Activated T-helper 2 cell treated with anti-CD3 and anti-CD28 coated beads, Interferon-gamma antibody, Interleukin-2, Interleukin-4, amounts not matched to agents 10 μg/mL and 5 μg/mL and 100 μg/mL, durations not matched to agents 14 hours and 24 hours and 36 hours (primary cell): ENCODE measurements around the gene PEF1. TPM values are rescaled to one million over a fixed set of nuclear protein-coding genes. Genes with fewer than 3 reads are reported as not detected.

Source experiments
- DNase-seq: peaks from one replicate; pipeline ENCODE4 v3.0.0; 2021; ENCODE audit warnings: low spot score
- H3K27ac Mint-ChIP-seq: one replicate; pipeline ENCODE4 v1.8.0; 2021; ENCODE audit warnings: mixed read lengths
- H3K27me3 Mint-ChIP-seq: one replicate; pipeline ENCODE4 v1.8.0; 2021; ENCODE audit warnings: low read depth, mixed read lengths
- H3K36me3 Mint-ChIP-seq: one replicate; pipeline ENCODE4 v1.8.0; 2021; ENCODE audit warnings: low read depth, mixed read lengths
- H3K4me1 Mint-ChIP-seq: one replicate; pipeline ENCODE4 v1.8.0; 2021; ENCODE audit warnings: low read depth, mixed read lengths
- H3K4me3 Mint-ChIP-seq: one replicate; pipeline ENCODE4 v1.8.0; 2021; ENCODE audit warnings: low read depth, mild to moderate bottlenecking, moderate library complexity, mixed read lengths
- H3K9me3 Mint-ChIP-seq: one replicate; pipeline ENCODE4 v1.8.0; 2021; ENCODE audit warnings: mixed read lengths
- intact Hi-C: fragments of 100-400 bp; cut with micrococcal nuclease; formaldehyde crosslinking; loops from one replicate; pipeline ENCODE4 v1.15.1; 2023
- total RNA-seq: library from RNA; stranded (reverse); gene quantifications from 2 replicates; pipeline ENCODE4 v1.2.3, GENCODE V29; 2022

The PEF1 gene
- total RNA-seq, 1 donor from 2014 or later = 56.5 TPM

- Mint-ChIP-seq H3K4me1 (peaks cover 15% of the 10 kb centered on the region), H3K36me3 (no peaks in the 10 kb centered on the region), H3K9me3 (no peaks in the 10 kb centered on the region), H3K27me3 (no peaks in the 10 kb centered on the region), H3K4me3 (no peak overlapping the region), H3K27ac (no peak overlapping the region)
- intact Hi-C loops = loop anchor here (10.0 kb wide), 2 partner anchors 117 to 427 kb away; partner anchors contain the start of genes ADGRB2 and TMEM39B
- DNase-seq = no peak
Observed at GRCh38 chr1:31648190-31648589, 3.5 kb upstream of the PEF1 start.

- Mint-ChIP-seq H3K4me1 (peaks cover 15% of the 10 kb centered on the region), H3K9me3 (no peaks in the 10 kb centered on the region), H3K4me3 (peak overlapping the region; percentile 96), H3K27me3 (no peaks in the 10 kb centered on the region), H3K27ac (no peak overlapping the region), H3K36me3 (no peaks in the 10 kb centered on the region)
- intact Hi-C loops = loop anchor here (10.0 kb wide), 2 partner anchors 118 to 428 kb away; partner anchors contain the start of genes ADGRB2 and TMEM39B
- no peak for DNase-seq
Observed at GRCh38 chr1:31647106-31647505, 2.4 kb upstream of the PEF1 start.

GRCh38 chr1:31646259-31646960, 1.7 kb upstream of the PEF1 start:
- Mint-ChIP-seq H3K27ac (no peak overlapping the region), H3K27me3 (no peaks in the 10 kb centered on the region), H3K4me1 (peaks cover 15% of the 10 kb centered on the region), H3K9me3 (no peaks in the 10 kb centered on the region), H3K36me3 (no peaks in the 10 kb centered on the region), H3K4me3 (peak overlapping the region; percentile 96)
- intact Hi-C loops = loop anchor here (10.0 kb wide), 2 partner anchors 118 to 428 kb away; partner anchors contain the start of genes ADGRB2 and TMEM39B
- no peak for DNase-seq

- Mint-ChIP-seq H3K27ac (peak overlapping the region; percentile 100), H3K4me1 (peaks cover 15% of the 10 kb centered on the region), H3K4me3 (peak overlapping the region; percentile 96), H3K9me3 (no peaks in the 10 kb centered on the region), H3K36me3 (no peaks in the 10 kb centered on the region), H3K27me3 (no peaks in the 10 kb centered on the region)
- DNase-seq = no peak
- intact Hi-C loops = loop anchor here (10.0 kb wide), 2 partner anchors 120 to 430 kb away; partner anchors contain the start of genes ADGRB2 and TMEM39B
Observed at GRCh38 chr1:31645274-31645568, 545 bp upstream of the PEF1 start.

GRCh38 chr1:31643976-31644559, 608 bp downstream of the PEF1 start:
- Mint-ChIP-seq H3K27me3 (no peaks in the 10 kb centered on the region), H3K4me1 (peaks cover 15% of the 10 kb centered on the region), H3K36me3 (no peaks in the 10 kb centered on the region), H3K27ac (peak overlapping the region; percentile 100), H3K9me3 (no peaks in the 10 kb centered on the region), H3K4me3 (peak overlapping the region; percentile 96)
- intact Hi-C loops = loop anchor here (10.0 kb wide), 2 partner anchors 121 to 431 kb away; partner anchors contain the start of genes ADGRB2 and TMEM39B
- DNase-seq = no peak

GRCh38 chr1:31642897-31643296, 1.8 kb downstream of the PEF1 start:
- intact Hi-C loops = loop anchor here (10.0 kb wide), 2 partner anchors 122 to 432 kb away; partner anchors contain the start of genes ADGRB2 and TMEM39B
- peaks cover 20% of the 10 kb centered on the region for H3K4me1 Mint-ChIP-seq
- DNase-seq = no peak
- no peak overlapping the region for H3K4me3 Mint-ChIP-seq
- no peak overlapping the region for H3K27ac Mint-ChIP-seq
- no peaks in the 10 kb centered on the region for H3K9me3 Mint-ChIP-seq
- H3K27me3 Mint-ChIP-seq = no peaks in the 10 kb centered on the region
- H3K36me3 Mint-ChIP-seq = peaks cover 3% of the 10 kb centered on the region

GRCh38 chr1:31642366-31642765, 2.3 kb downstream of the PEF1 start:
- Mint-ChIP-seq H3K4me3 (no peak overlapping the region), H3K27ac (no peak overlapping the region), H3K36me3 (peaks cover 3% of the 10 kb centered on the region), H3K4me1 (peaks cover 21% of the 10 kb centered on the region), H3K9me3 (no peaks in the 10 kb centered on the region), H3K27me3 (no peaks in the 10 kb centered on the region)
- no peak for DNase-seq
- intact Hi-C loops = loop anchor here (10.0 kb wide), 2 partner anchors 122 to 432 kb away; partner anchors contain the start of genes ADGRB2 and TMEM39B

- H3K27me3 Mint-ChIP-seq = no peaks in the 10 kb centered on the region
- H3K36me3 Mint-ChIP-seq = peaks cover 3% of the 10 kb centered on the region
- peaks cover 18% of the 10 kb centered on the region for H3K4me1 Mint-ChIP-seq
- intact Hi-C loops = loop anchor here (10.0 kb wide), 2 partner anchors 124 to 434 kb away; partner anchors contain the start of genes ADGRB2 and TMEM39B
- H3K27ac Mint-ChIP-seq = no peak overlapping the region
- no peak for DNase-seq
- H3K9me3 Mint-ChIP-seq = no peaks in the 10 kb centered on the region
- no peak overlapping the region for H3K4me3 Mint-ChIP-seq
Observed at GRCh38 chr1:31640964-31641363, 3.7 kb downstream of the PEF1 start.

GRCh38 chr1:31640179-31640578, 4.5 kb downstream of the PEF1 start:
- Mint-ChIP-seq H3K27ac (no peak overlapping the region), H3K4me1 (peaks cover 13% of the 10 kb centered on the region), H3K27me3 (no peaks in the 10 kb centered on the region), H3K9me3 (no peaks in the 10 kb centered on the region), H3K4me3 (no peak overlapping the region), H3K36me3 (peaks cover 3% of the 10 kb centered on the region)
- intact Hi-C loops = loop anchor here (10.0 kb wide), 2 partner anchors 125 to 435 kb away; partner anchors contain the start of genes ADGRB2 and TMEM39B
- no peak for DNase-seq

- intact Hi-C loops = no loop called here
- H3K27ac Mint-ChIP-seq = no peak overlapping the region
- H3K36me3 Mint-ChIP-seq = peaks cover 7% of the 10 kb centered on the region
- DNase-seq = no peak
- H3K4me1 Mint-ChIP-seq = peaks cover 9% of the 10 kb centered on the region
- no peak overlapping the region for H3K4me3 Mint-ChIP-seq
- H3K27me3 Mint-ChIP-seq = no peaks in the 10 kb centered on the region
- H3K9me3 Mint-ChIP-seq = no peaks in the 10 kb centered on the region
Observed at GRCh38 chr1:31639543-31639942, 5.1 kb downstream of the PEF1 start.

- Mint-ChIP-seq H3K27me3 (no peaks in the 10 kb centered on the region), H3K27ac (no peak overlapping the region), H3K4me1 (peaks cover 7% of the 10 kb centered on the region), H3K9me3 (no peaks in the 10 kb centered on the region), H3K36me3 (peaks cover 8% of the 10 kb centered on the region), H3K4me3 (no peak overlapping the region)
- intact Hi-C loops = no loop called here
- no peak for DNase-seq
Observed at GRCh38 chr1:31637915-31638673, 6.6 kb downstream of the PEF1 start.

GRCh38 chr1:31633117-31633516, 11.6 kb downstream of the PEF1 start:
- DNase-seq = peak; percentile 18
- Mint-ChIP-seq H3K36me3 (peaks cover 31% of the 10 kb centered on the region), H3K27ac (no peak overlapping the region), H3K27me3 (no peaks in the 10 kb centered on the region), H3K9me3 (no peaks in the 10 kb centered on the region), H3K4me1 (peaks cover 2% of the 10 kb centered on the region), H3K4me3 (no peak overlapping the region)
- intact Hi-C loops = no loop called here
